Measurements from ENCODE around the gene STAB1.

STAB1 gene

DNA sequence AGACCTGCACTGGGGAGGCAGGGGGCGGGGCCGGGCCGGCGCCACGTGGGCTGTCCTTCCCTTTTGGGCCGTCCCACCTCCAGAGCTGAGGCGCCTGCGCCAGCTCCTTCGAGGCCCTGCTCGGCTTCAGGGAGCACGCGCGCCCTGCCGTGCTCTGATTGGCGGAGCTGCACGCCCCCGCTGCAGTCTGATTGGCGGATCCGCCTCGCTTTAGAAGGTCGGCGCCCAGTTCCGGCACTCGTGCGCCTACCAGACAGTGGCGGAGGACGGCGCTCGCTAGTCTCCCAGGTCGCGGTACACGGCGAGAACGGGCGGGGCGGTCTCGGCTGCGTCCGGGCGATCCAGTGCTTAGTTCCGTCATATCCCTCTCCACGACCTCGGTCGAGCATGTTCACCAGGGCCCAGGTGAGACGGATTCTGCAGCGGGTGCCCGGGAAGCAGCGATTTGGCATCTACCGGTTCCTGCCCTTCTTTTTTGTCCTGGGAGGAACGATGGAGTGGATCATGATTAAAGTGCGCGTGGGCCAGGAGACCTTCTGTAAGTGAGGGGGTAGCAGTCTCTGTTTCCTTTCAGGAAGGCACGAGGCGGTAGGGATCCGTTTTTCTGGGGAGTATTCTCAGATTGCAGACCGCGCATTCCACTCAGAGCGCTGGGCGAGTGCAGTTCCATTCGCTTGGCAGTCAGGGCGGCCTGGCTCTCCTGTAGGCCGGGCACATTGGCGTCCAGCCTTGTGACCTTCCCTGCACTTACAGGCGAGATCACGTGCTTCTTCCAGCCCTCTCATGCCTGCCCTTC, 41.4 kb downstream of the STAB1 start, which contains the start of gene UQCC5:
TSS of gene UQCC5 (plus strand) at position 237 of the 796 bp plus-strand sequence. CDS start at position 388, 151 bp downstream.
- peak; percentile 98 for DNase-seq

DNA sequence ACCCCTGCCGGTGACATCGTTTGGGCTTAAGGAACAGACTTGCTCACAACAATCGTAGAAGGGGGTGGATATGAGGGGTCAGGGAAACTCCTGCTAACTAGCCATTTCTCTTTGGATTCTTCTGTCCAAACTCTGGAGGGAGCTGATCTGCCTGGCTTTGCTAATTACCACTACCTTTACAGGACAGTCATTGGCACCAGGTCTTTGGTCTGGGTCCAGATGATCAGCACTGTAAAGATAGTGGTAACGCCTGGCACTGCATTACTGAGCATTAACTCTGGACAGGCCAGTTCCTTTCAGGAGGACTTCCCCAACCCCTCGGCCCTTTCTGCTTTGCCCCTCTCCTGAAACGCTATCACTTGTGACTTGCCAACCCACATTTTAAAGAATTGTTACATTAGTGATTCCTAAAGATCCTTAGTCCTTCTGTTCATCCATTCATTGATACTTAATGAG, 42.1 kb downstream of the STAB1 start:
- DNase-seq: no peak

DNA sequence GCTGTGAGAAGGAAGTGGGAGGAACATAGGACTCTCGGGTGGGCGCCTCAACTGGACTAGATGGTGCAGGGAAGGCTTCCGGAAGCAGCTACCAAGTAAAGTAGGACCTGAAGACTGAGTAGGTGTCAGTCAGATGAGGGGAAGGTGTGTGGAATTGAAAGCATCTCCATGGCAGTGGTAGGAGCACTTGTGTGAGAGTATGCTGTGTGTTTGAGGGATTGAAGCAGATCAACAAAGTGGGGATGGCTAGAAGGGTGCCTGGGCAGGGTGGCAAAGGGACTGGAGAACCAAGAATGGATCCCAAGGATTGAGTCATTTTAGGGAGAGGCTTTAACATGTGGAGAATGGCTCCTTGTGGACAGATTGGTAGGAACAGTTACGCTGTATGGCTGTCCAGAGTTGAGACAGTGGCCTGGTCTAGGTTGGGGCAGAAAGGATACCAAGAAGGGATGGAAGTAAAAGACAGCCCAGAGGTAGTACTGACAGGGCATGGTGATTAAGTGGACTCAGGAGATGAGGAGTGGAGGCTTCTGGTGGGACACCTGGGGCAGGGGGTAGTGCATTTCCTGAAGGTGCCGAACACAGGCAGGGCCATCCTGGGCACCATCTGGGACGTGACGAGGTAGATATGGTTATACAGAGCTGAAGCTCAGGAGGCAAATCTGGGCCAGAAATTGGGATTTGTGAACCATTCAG, 42.7 kb downstream of the STAB1 start:
- no peak for DNase-seq

DNA sequence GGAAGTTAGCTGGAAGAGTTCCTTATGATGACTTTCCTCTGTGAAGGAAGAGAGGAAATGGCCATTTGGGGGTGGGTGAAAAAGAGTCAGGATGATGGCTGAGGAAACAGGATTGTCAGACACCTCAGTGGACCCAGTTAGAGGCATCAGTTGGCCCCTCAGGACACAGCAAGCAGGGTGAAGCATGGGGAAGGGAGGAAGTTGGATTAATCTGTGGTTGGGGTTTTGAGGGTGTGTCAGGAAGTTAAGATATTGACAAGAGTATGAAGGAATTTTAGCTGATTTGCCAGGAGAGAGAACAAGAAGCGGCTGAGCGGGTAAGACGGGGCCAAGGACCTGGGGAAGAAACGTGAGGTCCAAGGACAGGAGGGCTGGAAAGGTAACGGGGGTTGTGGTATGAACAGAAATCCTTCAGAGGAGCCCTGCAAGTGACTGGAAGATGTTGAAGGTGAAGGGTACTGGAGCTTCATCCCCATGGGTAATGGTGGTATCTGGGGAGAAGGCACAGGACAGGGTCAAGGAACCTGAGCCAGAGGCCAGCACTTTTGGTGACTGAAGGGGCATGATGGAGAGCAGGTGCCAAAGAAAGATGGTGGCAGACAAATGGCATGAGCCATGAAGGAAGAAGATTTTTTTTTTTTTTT, 44.0 kb downstream of the STAB1 start:
- no peak for DNase-seq

DNA sequence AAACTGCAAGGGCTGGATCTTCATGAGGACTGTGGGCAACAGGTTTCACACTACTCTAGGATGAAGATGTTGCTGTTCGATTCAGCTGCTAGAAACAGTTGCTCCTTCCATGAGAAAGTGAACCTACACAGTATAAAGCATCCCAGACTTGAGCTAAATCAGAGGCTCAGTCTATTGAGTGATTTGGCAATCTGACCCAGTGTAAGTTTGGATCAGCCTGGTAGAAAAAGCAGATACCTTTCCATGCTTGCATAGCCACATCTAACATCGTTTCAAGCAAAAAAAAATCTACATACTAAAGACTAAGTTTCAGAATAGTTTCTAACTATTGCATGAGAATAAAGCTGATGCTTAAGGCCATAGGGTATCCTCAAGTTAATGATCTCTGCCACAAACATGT, 45.9 kb downstream of the STAB1 start:
- no peak for DNase-seq

DNA sequence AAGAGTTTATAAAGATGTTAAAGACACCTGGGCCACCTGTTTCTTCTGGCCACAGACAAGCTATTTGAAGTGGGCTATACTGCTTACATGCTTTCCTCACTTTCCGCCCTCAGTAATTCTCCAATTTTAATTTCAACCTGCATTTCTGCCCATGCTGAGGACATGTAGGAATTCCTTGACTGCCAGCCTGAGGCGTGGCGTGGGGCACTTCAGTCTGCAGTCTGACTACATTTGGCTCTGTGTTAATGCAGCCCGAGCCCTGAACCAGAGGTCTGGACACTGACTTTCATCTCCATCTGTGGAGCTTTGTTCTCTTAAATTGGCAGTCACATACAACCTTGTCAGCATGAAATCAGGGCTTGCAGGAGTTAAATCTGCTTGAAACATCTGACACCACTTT, 49.8 kb downstream of the STAB1 start:
- no peak for DNase-seq

DNA sequence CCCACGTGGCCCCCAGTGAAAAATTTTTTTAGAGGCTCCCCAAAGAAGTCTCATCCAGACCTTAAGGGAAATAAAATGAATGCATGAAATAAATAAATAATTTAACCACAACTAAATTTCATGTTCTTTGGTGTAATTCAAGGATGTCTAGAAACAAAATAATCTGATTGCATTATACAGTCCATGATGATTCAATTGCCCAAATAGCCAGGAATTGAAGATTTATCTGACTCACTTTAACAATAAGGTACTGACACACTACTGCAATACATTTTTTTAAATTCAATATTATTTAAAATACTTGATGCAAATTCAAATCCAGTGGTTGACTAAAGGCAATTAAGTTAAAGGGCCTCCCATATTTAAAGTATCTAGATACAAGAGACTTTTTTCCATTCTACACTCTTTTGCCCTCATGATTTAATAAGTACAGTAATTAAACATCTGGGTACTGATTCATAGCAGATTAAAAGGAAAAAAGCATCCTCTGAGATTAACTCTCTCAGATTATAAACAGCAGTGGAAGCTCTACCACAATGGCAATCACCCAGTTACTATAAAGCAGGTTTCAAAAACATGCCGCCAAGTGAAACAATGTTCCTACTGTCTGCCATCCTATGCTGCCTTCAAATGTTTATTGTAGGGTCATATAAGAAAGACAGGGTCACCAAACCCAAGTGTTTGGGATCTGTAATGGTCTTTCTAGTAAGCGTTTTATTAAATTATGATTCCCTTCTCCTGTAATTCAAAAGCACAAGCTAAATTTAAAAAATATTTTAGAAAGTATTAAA, 51.2 kb downstream of the STAB1 start:
- no peak for DNase-seq

DNA sequence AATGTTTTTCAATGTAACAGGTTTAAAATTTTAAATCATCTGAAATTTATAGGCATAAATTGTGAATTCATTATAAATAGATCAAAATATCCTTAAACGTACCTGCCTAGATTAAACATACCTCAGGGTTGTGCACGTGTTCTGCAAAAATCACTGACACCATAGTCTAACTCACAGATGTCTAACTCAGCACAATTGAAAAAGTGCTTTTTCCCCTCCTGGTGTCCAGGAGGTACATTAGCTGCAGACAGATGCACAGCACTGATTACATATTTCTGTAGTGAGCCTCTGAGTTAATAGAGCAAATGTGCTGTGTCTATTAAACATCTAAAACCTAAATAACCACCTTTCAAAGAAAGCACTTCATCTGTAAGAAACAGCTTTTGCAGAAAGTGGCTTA, 52.0 kb downstream of the STAB1 start:
- no peak for DNase-seq

DNA sequence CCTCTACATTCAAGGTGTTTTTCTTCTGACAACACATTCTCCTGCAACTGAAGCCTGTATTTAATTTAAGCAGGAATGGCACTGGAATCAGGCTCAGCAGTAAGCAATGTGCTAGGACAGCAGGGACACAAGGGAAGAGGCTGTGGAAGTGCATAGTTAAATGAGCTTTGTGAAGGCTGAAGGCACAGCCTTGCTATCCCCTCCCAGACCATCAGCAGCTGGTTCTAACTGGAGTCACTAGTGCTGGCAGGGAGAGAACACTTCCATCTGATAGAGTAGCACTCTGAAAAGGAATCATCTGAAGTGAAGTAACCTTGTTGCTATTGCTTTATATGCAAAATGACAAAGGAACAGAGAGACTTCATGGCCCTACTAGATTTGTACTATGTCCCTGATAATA, 56.0 kb downstream of the STAB1 start:
- DNase-seq: no peak

DNA sequence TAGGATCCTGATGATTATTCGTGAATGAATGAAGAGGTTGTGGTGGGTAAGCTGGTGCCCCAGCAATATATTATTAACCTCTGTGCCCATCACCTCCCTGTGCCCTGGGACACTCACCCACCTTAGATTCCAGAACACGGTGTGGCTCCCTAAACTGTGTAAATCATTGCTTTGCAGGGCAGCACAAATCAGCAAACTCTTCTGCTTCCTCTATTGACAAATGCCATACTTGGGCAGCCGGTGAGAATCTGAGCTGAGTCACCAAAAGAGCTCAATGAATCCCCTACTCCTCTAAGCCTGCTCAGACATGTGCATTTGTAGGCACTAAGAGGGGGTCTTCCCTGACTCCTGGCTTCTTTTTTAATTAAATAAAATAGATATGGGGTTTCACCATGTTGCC, 57.0 kb downstream of the STAB1 start:
- DNase-seq: no peak

DNA sequence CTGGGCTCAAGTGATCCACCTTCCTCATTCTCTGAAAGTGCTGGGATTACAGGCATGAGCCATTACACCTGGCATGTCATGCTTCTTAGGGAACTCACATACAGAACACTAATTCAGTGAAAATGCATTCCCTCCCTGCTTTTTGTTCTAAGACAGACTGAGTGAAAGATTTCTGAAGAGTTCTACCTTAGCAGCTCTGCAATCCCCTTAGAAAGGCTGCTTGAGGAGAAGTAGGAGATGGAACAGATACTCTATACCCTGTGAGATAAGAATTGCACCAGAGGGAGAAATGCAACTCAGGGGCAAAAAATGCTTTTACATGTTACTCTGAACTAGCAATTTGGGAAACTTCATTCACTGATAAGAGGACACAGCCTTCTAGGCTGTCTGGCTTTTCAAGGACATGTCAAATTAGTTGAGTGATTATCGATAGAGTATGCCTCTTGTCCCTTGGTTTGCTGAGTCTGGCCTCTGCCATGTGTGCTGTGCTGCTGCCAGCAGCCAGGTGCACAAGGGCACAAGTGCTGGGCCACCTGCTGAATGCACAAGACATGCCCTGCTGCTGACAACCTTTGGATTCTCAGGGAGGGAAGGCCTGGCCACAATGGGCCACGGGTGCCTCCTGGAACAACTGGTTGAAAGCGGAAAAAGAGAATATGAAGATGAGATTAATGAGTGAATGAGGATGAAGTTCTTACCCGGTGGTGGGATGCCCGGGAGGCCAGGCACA, 59.1 kb downstream of the STAB1 start:
- DNase-seq: no peak

DNA sequence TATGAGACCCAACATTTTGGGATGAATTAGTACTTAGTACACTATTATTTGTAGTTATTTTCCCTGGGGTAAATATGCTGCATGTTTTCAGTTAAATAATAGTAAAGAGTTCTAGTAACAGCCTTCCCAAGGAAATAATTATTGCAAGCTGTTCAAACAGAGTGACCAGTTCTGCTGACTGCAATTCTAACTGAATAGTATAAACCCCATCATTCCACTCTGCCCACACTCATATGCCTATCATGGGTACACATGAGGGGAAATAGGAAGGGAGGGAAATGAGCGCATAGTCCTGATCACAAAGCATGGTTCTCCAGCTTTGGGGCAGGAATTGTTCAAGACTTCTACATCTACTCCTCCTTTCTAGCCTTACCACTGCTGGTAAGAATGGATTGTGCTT, 59.9 kb downstream of the STAB1 start:
- DNase-seq: no peak

DNA sequence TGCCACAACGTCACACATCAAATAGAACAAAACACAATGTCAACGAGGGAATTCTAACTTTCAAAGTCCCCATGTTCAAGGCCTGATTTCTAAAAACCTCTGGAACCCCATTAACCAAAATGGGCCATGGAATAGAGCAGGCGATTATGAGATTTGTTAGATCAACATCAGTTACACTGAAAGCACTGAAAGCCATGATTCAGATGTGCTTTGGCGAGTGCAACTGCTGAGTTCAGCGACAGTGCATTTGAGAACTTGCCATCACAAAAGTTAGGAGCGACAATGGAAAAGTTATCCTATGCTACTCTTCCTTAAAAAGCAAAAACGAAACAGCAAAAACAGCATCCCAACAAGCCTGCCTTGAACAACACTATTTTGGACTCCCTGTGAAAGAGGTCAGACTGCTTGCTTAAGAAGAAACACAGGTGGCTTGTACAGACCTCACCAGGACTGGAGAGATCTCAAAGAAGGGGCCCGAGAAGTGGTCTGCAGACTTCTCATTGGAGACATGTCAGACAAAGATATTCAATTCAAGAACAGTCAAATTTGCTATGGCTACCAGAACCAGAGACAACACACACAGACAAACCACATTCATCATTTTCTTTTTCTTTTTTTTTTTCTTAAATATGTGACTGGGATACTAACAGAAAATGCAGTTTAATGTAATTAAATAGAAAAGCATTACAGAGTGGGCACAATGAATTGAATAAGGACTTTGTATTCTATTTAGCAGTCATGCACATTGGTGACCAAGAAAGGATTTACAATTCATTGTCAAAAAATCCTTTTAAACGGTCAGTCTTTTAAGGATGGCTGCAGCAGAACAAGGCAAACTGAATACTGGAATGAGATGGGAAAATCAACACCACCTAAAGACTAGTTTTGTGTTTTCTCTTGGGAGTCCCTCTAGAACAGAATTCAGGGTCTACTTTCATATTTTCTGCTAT, 62.1 kb downstream of the STAB1 start:
- DNase-seq: no peak

DNA sequence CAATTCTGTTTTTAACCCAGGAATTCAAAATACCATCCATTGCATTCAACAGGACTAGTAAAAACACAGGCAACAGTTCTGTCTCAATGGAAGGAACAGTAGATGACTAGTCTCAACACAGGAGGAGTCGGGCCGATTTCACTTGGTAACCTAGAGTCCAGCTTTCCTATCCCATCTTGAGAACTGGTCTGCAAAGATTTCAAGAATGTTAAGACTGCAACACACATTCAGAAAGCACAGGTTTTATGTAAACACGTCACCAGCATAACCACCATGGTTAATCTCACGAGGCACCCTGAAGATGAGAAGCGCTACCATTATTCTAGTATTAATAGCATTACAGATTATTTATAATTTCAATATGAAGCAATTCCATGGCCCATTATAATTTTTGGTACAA, 63.3 kb downstream of the STAB1 start:
- no peak for DNase-seq

DNA sequence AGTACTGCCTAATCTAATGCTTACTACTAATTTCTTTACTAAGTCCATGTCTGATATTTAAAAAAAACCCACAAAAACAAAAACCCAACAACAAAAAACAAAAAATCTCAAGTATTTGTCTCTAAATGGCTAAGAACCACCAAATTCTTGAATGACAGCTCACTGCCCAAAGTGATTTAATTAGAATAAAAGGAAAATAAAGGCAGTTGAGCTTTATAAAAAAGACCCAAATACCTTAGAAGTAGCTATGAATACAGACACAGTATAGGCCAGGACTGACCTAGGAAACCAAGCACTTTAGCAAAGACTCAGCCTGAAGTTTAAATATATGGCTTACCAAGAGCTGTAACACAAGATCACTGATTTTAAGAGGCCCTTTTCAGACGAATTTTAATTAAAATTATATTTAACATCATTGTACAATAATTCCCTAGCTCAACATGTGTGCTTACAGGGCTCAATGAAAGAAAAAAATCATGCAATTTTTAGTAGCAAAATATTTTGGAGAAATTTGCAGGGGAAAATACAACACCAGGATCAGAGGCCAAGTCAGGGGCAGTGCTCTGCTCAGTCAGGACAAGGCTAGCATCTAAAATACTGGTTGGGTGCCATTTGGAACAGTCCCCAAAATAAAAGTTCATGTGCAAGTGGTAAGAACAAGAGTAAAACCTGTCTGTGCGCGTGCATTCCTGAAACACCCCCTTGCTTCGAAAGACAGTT, 66.0 kb downstream of the STAB1 start:
- DNase-seq: no peak

DNA sequence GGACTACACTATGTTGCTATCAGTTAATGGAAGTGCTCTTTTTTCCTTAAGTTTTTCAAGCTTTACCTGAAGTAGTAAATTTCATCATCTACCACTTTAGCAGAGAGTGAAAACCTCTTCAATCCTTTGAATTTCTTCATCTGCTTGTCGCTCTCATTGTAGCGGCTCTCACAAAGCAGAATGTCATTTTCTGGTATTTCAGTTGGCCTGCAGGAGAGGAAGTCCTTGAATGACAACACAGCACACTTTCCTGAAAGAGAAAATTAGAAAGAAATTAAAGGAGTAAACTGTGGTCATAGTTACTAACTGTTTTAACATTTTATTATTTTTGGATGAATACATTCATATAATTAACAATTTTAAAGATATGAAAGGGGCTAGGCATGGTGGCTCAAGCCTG, 68.8 kb downstream of the STAB1 start:
- no peak for DNase-seq

DNA sequence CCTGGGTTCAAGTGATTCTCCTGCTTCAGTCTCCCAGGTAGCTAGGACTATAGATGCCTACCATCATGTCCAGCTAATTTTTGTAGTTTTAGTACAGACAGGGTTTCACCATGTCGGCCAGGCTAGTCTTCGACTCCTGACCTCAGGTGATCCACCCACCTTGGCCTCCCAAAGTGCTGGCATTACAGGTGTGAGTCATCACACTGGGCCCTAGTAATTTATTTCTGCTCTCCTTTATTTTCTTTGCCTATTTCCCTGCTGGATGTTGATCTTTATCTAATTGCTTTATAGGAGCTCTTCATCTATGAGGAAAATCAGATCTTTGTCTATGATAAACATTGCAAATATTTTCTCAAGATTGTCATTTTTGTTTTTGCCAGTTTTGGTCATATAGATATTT, 72.9 kb downstream of the STAB1 start:
- DNase-seq: no peak

DNA sequence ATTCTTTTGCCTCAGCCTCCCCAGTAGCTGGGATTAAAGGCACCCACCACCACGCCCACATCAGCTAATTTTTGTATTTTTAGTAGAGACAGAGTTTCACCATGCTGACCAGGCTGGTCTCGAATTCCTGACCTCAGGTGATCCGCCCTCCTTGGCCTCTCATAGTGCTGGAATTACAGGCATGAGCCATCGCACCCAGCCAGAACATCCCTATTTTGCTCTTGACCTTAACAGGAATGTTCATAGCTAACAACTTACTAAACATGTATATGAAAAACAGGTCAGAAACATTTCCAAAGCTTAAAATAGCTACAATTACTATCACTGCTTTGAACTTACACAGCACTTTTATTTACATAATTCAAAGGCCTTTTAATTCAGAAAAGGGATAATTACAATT, 74.9 kb downstream of the STAB1 start:
- peak; percentile 71 for DNase-seq

DNA sequence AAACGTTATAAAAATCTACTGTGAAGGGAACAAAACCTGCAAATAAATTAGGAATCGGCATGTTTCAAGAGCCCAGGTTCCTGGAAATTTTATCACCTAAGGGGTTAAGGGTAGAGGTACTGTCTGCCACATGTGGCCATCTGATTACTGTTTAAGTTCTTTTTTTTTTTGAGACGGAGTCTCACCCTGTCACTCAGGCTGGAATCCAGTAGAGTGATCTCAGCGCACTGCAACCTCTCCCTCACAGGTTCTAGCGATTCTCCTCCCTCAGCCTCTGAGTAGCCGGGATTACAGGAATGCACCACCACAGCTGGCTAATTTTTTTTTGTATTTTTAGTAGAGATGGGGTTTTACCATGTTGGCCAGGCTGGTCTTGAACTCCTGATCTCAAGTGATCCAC, 77.1 kb downstream of the STAB1 start:
- no peak for DNase-seq

All from HCEC 1CT (cell line).